DOHH2 (cell line): ENCODE results near the gene CUTC.

Experiments
- H3F3A ChIP-seq: fragments of 200-600 bp; sonication (generic), shearing (Covaris generic); 2 replicates; pipeline ENCODE4 v1.6.0; 2016; ENCODE audit warnings: antibody characterized with exemption, mild to moderate bottlenecking; ENCODE audit not compliant: control insufficient read depth, insufficient read depth
- H3K27ac ChIP-seq: fragments of 200-600 bp; sonication (generic); 2 replicates; pipeline ENCODE4 v1.5.1; 2014; ENCODE audit warnings: low read depth, mild to moderate bottlenecking, low read length, moderate library complexity
- H3K27me3 ChIP-seq: fragments of 200-600 bp; sonication (generic); 2 replicates; pipeline ENCODE4 v1.6.1; 2014; ENCODE audit warnings: mild to moderate bottlenecking, low read length, mixed read lengths; ENCODE audit not compliant: control insufficient read depth
- H3K36me3 ChIP-seq: fragments of 200-600 bp; sonication (generic); 2 replicates; pipeline ENCODE4 v1.6.1; 2014; ENCODE audit warnings: mild to moderate bottlenecking, low read length, moderate library complexity, mixed read lengths; ENCODE audit not compliant: control insufficient read depth
- H3K4me1 ChIP-seq: fragments of 200-600 bp; sonication (generic); 2 replicates; pipeline ENCODE4 v1.6.1; 2014; ENCODE audit warnings: mild to moderate bottlenecking, low read length, mixed read lengths; ENCODE audit not compliant: control insufficient read depth
- H3K4me2 ChIP-seq: fragments of 200-600 bp; sonication (generic); 2 replicates; pipeline ENCODE4 v1.6.0; 2014; ENCODE audit warnings: mild to moderate bottlenecking, low read length, moderate library complexity
- H3K4me3 ChIP-seq: fragments of 200-600 bp; sonication (generic); 2 replicates; pipeline ENCODE4 v1.5.1; 2014; ENCODE audit warnings: mild to moderate bottlenecking, low read length, mixed read lengths
- H3K79me2 ChIP-seq: fragments of 200-600 bp; sonication (generic); 2 replicates; pipeline ENCODE4 v1.6.1; 2014; ENCODE audit warnings: mild to moderate bottlenecking, low read length, mixed read lengths; ENCODE audit not compliant: control insufficient read depth
- H3K9me2 ChIP-seq: fragments of 200-600 bp; sonication (generic); replicated peaks from 2 replicates; pipeline ENCODE4 v1.6.1; 2014; ENCODE audit warnings: mild to moderate bottlenecking, low read length, mixed read lengths; ENCODE audit not compliant: control insufficient read depth
- H3K9me3 ChIP-seq: fragments of 200-600 bp; sonication (generic); 2 replicates; pipeline ENCODE4 v1.6.1; 2014; ENCODE audit warnings: antibody characterized with exemption, low read length, mixed read lengths; ENCODE audit not compliant: control insufficient read depth, insufficient read depth
- H4K20me1 ChIP-seq: fragments of 200-600 bp; sonication (generic); 2 replicates; pipeline ENCODE4 v1.6.0; 2014; ENCODE audit warnings: low read depth, mild to moderate bottlenecking, antibody characterized with exemption, low read length, moderate library complexity; ENCODE audit not compliant: control insufficient read depth, insufficient read depth
- CTCF ChIP-seq: fragments of 200-600 bp; sonication (generic); IDR thresholded peaks from one replicate; pipeline ENCODE4 v1.5.1; 2014; ENCODE audit warnings: antibody characterized with exemption, mild to moderate bottlenecking, low read depth, low read length; ENCODE audit not compliant: poor library complexity, severe bottlenecking
- EZH2phosphoT487 ChIP-seq: fragments of 200-600 bp; sonication (generic); IDR thresholded peaks from 2 replicates; pipeline ENCODE4 v1.6.1; 2017; ENCODE audit warnings: borderline replicate concordance, mild to moderate bottlenecking, antibody characterized with exemption, low read length, moderate library complexity, mixed read lengths

Gene CUTC

GRCh38 chr10:99787311-99787710 is 55.3 kb downstream of the CUTC start:
- TF ChIP-seq CTCF (no peak), EZH2phosphoT487 (no peak)
- Histone ChIP-seq H3K79me2 (no peaks in the 10 kb centered on the region), H3K27me3 (peaks cover 4% of the 10 kb centered on the region), H3K4me1 (no peaks in the 10 kb centered on the region), H3K9me3 (no peaks in the 10 kb centered on the region), H3F3A (no peaks in the 10 kb centered on the region), H3K4me3 (no peak overlapping the region), H3K4me2 (no peak overlapping the region), H3K9me2 (no peaks in the 10 kb centered on the region), H3K27ac (no peak overlapping the region), H4K20me1 (no peaks in the 10 kb centered on the region), H3K36me3 (no peaks in the 10 kb centered on the region)

GRCh38 chr10:99787782-99788445 is 55.9 kb downstream of the CUTC start:
- no peak for TF ChIP-seq CTCF
- no peak for TF ChIP-seq EZH2phosphoT487
- Histone ChIP-seq H4K20me1 (no peaks in the 10 kb centered on the region), H3K4me3 (no peak overlapping the region), H3K27ac (no peak overlapping the region), H3K4me1 (no peaks in the 10 kb centered on the region), H3F3A (no peaks in the 10 kb centered on the region), H3K27me3 (peaks cover 4% of the 10 kb centered on the region), H3K9me2 (no peaks in the 10 kb centered on the region), H3K4me2 (no peak overlapping the region), H3K36me3 (no peaks in the 10 kb centered on the region), H3K9me3 (no peaks in the 10 kb centered on the region), H3K79me2 (no peaks in the 10 kb centered on the region)

- Histone ChIP-seq H3K27ac (no peak overlapping the region), H3K36me3 (no peaks in the 10 kb centered on the region), H3K9me3 (no peaks in the 10 kb centered on the region), H3K4me1 (no peaks in the 10 kb centered on the region), H3K9me2 (no peaks in the 10 kb centered on the region), H3F3A (no peaks in the 10 kb centered on the region), H3K27me3 (peaks cover 4% of the 10 kb centered on the region), H4K20me1 (no peaks in the 10 kb centered on the region), H3K79me2 (no peaks in the 10 kb centered on the region), H3K4me3 (no peak overlapping the region), H3K4me2 (no peak overlapping the region)
- TF ChIP-seq EZH2phosphoT487 (no peak), CTCF (no peak)
Measured at GRCh38 chr10:99788598-99789256, 56.7 kb downstream of the CUTC start.
